ENCODE results near the gene ZFHX2. TPM values are rescaled to one million over a fixed set of nuclear protein-coding genes. Genes with fewer than 3 reads are reported as not detected.

The ZFHX2 gene
- total and polyA plus RNA-seq, 2 of the 13 experiments (the other 11 are each of a cell fraction or from before 2014, with no cell fraction given), result 0.17 to 0.44 TPM

- TF ChIP-seq HES4 (CRISPR knock-in tag; IDR thresholded peaks at IDR 0.05; ENCODE audit: borderline replicate concordance) (0 out of 2 replicates have a peak, but pooled peaks have one; percentile 57), ZNF782 (CRISPR knock-in tag; IDR thresholded peaks at IDR 0.05; ENCODE audit: borderline replicate concordance) (peak; percentile 77; the same call in 1 of the 2 replicates), ZNF431 (CRISPR knock-in tag; IDR thresholded peaks at IDR 0.05; ENCODE audit: borderline replicate concordance, low read depth) (no peak), MLLT10 (CRISPR knock-in tag; IDR thresholded peaks at IDR 0.05) (no peak)
Measured at GRCh38 chr14:23561873-23562821, 10.6 kb upstream of the ZFHX2 start (continued).

GRCh38 chr14:23561259-23561658 lies 9.7 kb upstream of the ZFHX2 start:
- H3K79me2 ChIP-seq (ENCODE audit: insufficient read depth, low read length), result peaks cover 8% of the 10 kb centered on the region
- no peak overlapping the region for H3K27ac ChIP-seq (ENCODE audit: extremely low read length, insufficient read depth, low read length)
- H3K4me2 ChIP-seq (ENCODE audit: low read depth, low read length), result no peak overlapping the region
- in situ Hi-C loops (cut with HindIII; ENCODE audit: extremely low pct_ligation_motif_present, low pct_unique_long_range_greater_than_20kb) (no loop called here), intact Hi-C loops (cut with micrococcal nuclease; ENCODE audit: unreplicated experiment) (no loop called here)
- peaks cover 13% of the 10 kb centered on the region; the same call in 1 of the 2 replicates for H4K20me1 ChIP-seq (ENCODE audit: insufficient read depth, low read length)
- DNase-seq (ENCODE audit: low spot score), result no peak
- FAIRE-seq, result no peak
- BruUV-seq (replicated peaks), result no TSS peak
- WGBS (ENCODE audit: low lambda C conversion rate), result 91% methylated on average over 2 of the region's 2 CpGs
- no peaks in the 10 kb centered on the region; a peak in 1 of 5 replicates for H3K27me3 ChIP-seq (ENCODE audit: control insufficient read depth in 1 of 2, insufficient read depth in 2 of 2, low read length in 2 of 2)
- no peak for ATAC-seq
- H3K9ac ChIP-seq (ENCODE audit: insufficient read depth, low read depth, low read length), result no peak overlapping the region
- H2AFZ ChIP-seq (ENCODE audit: low read length), result no peak overlapping the region
- no peak overlapping the region for H3K4me3 ChIP-seq (replicated peaks in 1 of 3; ENCODE audit: insufficient read depth in 1 of 3, low read depth in 2 of 3, low read length in 3 of 3)
- peaks cover 38% of the 10 kb centered on the region for H3K4me1 ChIP-seq (ENCODE audit: insufficient read depth, low read length)
- POLR2A ChIA-PET, result interaction anchor here (0.7 to 7.6 kb wide), 10 partner anchors 8 to 645 kb away, joined by 3 to 113 read pairs (median 5); partner anchors contain the start of genes AP1G2, HOMEZ and PABPN1
- H3K9me3 ChIP-seq (ENCODE audit: low read length), result no peaks in the 10 kb centered on the region
- peaks cover 53 to 72% of the 10 kb centered on the region in 2 experiments for H3K36me3 ChIP-seq (replicated peaks in 1 of 2; ENCODE audit: control insufficient read depth in 1 of 2, insufficient read depth in 2 of 2, low read length in 2 of 2)
- CTCF ChIA-PET (ENCODE audit: low intra/inter-chr PET ratio, low total read pairs), result interaction anchor here (10.9 kb wide), 1 partner anchor 80 kb away, joined by 275 read pairs; no protein-coding TSS in a partner anchor
- no peak for TF ChIP-seq NAIF1 (CRISPR knock-in tag; IDR thresholded peaks at IDR 0.05; ENCODE audit: borderline replicate concordance)
- TF ChIP-seq ZNF512B (CRISPR knock-in tag; IDR thresholded peaks at IDR 0.05; ENCODE audit: borderline replicate concordance), result no peak
- TF ChIP-seq SKIL (CRISPR knock-in tag; IDR thresholded peaks at IDR 0.05; ENCODE audit: borderline replicate concordance), result 0 out of 2 replicates have a peak, but pooled peaks have one; percentile 5
- peak; percentile 38; the same call in 1 of the 2 replicates for TF ChIP-seq ZNF891 (CRISPR knock-in tag; IDR thresholded peaks at IDR 0.05)
- no peak for TF ChIP-seq ATM (IDR thresholded peaks at IDR 0.05; ENCODE audit: borderline replicate concordance)
- TF ChIP-seq REL (CRISPR knock-in tag; conservative IDR thresholded peaks at IDR 0.05), result 0 out of 2 replicates have a peak, but pooled peaks have one; percentile 4
- no peak for TF ChIP-seq NCOA1 (CRISPR knock-in tag; IDR thresholded peaks at IDR 0.05)
- TF ChIP-seq MEIS2 (CRISPR knock-in tag; IDR thresholded peaks at IDR 0.05), result no peak
- peak; percentile 58; the same call in 1 of the 2 replicates for TF ChIP-seq RBFOX2 (IDR thresholded peaks at IDR 0.05; ENCODE audit: low read depth, low read length)
- TF ChIP-seq ZNF260 (CRISPR knock-in tag; IDR thresholded peaks at IDR 0.05; ENCODE audit: borderline replicate concordance, low read depth), result no peak
- peak; percentile 40; the same call in 1 of the 2 replicates for TF ChIP-seq MEF2D (CRISPR knock-in tag; IDR thresholded peaks at IDR 0.05)

All from HepG2 (cell line).